HepG2 (cell line): ENCODE data around the gene PGS1. TPM values are rescaled to one million over a fixed set of nuclear protein-coding genes. Genes with fewer than 3 reads are reported as not detected.

Experiments used
- ATF2 ChIP-seq: sonication (generic); formaldehyde crosslinking; IDR thresholded peaks from 2 replicates; pipeline ENCODE4 v1.4.0; 2020; ENCODE audit warnings: missing genetic modification reagents
- UBTF ChIP-seq: sonication (generic); formaldehyde crosslinking; IDR thresholded peaks from 2 replicates; pipeline ENCODE4 v1.4.0; 2020; ENCODE audit warnings: mild to moderate bottlenecking, missing genetic modification reagents
- ZBTB46 ChIP-seq: sonication (generic); formaldehyde crosslinking; IDR thresholded peaks from 2 replicates; pipeline ENCODE4 v1.4.0; 2020; ENCODE audit warnings: mild to moderate bottlenecking, missing genetic modification reagents, borderline replicate concordance
- ZNF275 ChIP-seq: sonication (generic); formaldehyde crosslinking; IDR thresholded peaks from 2 replicates; pipeline ENCODE4 v1.8.0; 2022; ENCODE audit warnings: missing genetic modification reagents, mild to moderate bottlenecking, inconsistent platforms, borderline replicate concordance
- ZNF383 ChIP-seq: sonication (generic); formaldehyde crosslinking; IDR thresholded peaks from 2 replicates; pipeline ENCODE4 v1.4.0; 2020; ENCODE audit warnings: missing genetic modification reagents, mild to moderate bottlenecking, borderline replicate concordance
- polyA plus RNA-seq, 8 experiments: library from polyadenylated mRNA; depleted of rRNA in 3 of 8; stranded (reverse) in 7 of 8; unstranded in 1 of 8; fragments of >200 nt; fragmentation: Illumina TruSeq in 4 of 8; extraction: Trizol in 4 of 8; gene quantifications; 2 replicates each; pipeline versions ENCODE4 v1.2.1 to v1.2.3, GENCODE V29; 2011 to 2016; ENCODE audit warnings: low read depth in 4 of 8, missing spikeins in 1 of 8, mixed read lengths in 1 of 8; ENCODE audit not compliant: insufficient read depth in 1 of 8
- total RNA-seq, 5 experiments: library from RNA; depleted of rRNA; stranded (reverse); fragments of >200 nt; fragmentation: Illumina TruSeq; extraction: Trizol; gene quantifications; 2 replicates each; pipeline ENCODE4 v1.2.3, GENCODE V29; 2016; ENCODE audit warnings: low read depth in 1 of 5
- TF ChIP-seq, protein P1 (sequence below): conservative IDR thresholded peaks from 2 replicates; pipeline ENCODE4 v1.6.1; 2018; ENCODE audit warnings: missing genetic modification reagents

The PGS1 gene
- total and polyA plus RNA-seq, 2 of the 13 experiments (the other 11 are each of a cell fraction or from before 2014, with no cell fraction given) = 25.9 to 31.5 TPM

- TF ChIP-seq ATF2 = no peak
- TF ChIP-seq, protein P1, sequence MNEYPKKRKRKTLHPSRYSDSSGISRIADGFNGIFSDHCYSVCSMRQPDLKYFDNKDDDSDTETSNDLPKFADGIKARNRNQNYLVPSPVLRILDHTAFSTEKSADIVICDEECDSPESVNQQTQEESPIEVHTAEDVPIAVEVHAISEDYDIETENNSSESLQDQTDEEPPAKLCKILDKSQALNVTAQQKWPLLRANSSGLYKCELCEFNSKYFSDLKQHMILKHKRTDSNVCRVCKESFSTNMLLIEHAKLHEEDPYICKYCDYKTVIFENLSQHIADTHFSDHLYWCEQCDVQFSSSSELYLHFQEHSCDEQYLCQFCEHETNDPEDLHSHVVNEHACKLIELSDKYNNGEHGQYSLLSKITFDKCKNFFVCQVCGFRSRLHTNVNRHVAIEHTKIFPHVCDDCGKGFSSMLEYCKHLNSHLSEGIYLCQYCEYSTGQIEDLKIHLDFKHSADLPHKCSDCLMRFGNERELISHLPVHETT = no peak
- TF ChIP-seq ZNF383 = no peak
- TF ChIP-seq UBTF (CRISPR knock-in tag) = no peak
- no peak for TF ChIP-seq ZNF275 (CRISPR knock-in tag)
- no peak for TF ChIP-seq ZBTB46
Observed at GRCh38 chr17:78376161-78376560, 2.3 kb upstream of the PGS1 start (continued).
